ENCODE results near the gene CHCHD6. TPM values are rescaled to one million over a fixed set of nuclear protein-coding genes. Genes with fewer than 3 reads are reported as not detected.

Gene CHCHD6
- total RNA-seq, 1 donor: 10.9 TPM

GRCh38 chr3:127004641-127005397, 300.8 kb downstream of the CHCHD6 start:
- H3K36me3 ChIP-seq (ENCODE audit: insufficient read depth, low read length): peaks cover 27% of the 10 kb centered on the region
- no peak overlapping the region for H2AFZ ChIP-seq (ENCODE audit: low read length)
- H3K4me1 ChIP-seq (ENCODE audit: insufficient read depth, low read length): peaks cover 22% of the 10 kb centered on the region
- peaks cover 14% of the 10 kb centered on the region for H4K20me1 ChIP-seq (ENCODE audit: insufficient read depth, low read length)
- H3K4me3 ChIP-seq (ENCODE audit: insufficient read depth, low read length): no peak overlapping the region
- no peak overlapping the region for H3K4me2 ChIP-seq (ENCODE audit: insufficient read depth, low read length)
- no peak for TF ChIP-seq CTCF (IDR thresholded peaks at IDR 0.05; ENCODE audit: extremely low read depth, low read depth, low read length)
- H3K27ac ChIP-seq (ENCODE audit: low read depth, low read length): no peak overlapping the region
- no peaks in the 10 kb centered on the region for H3K27me3 ChIP-seq (ENCODE audit: insufficient read depth, low read length)
- no peak for DNase-seq (ENCODE audit: insufficient read length, low spot score, missing footprints)
- H3K79me2 ChIP-seq (ENCODE audit: insufficient read depth, low read length): peaks cover 79% of the 10 kb centered on the region
- no peaks in the 10 kb centered on the region for H3K9me3 ChIP-seq (ENCODE audit: low read depth, low read length)

- Histone ChIP-seq H3K27ac (ENCODE audit: low read depth, low read length) (peak overlapping the region; percentile 33), H3K36me3 (ENCODE audit: insufficient read depth, low read length) (peaks cover 31% of the 10 kb centered on the region), H3K27me3 (ENCODE audit: insufficient read depth, low read length) (no peaks in the 10 kb centered on the region), H2AFZ (ENCODE audit: low read length) (no peak overlapping the region), H3K4me3 (ENCODE audit: insufficient read depth, low read length) (no peak overlapping the region), H3K4me2 (ENCODE audit: insufficient read depth, low read length) (no peak overlapping the region), H3K9me3 (ENCODE audit: low read depth, low read length) (no peaks in the 10 kb centered on the region), H4K20me1 (ENCODE audit: insufficient read depth, low read length) (peaks cover 15% of the 10 kb centered on the region), H3K4me1 (ENCODE audit: insufficient read depth, low read length) (peaks cover 22% of the 10 kb centered on the region), H3K79me2 (ENCODE audit: insufficient read depth, low read length) (peaks cover 73% of the 10 kb centered on the region)
- peak; percentile 96 for DNase-seq (ENCODE audit: insufficient read length, low spot score, missing footprints)
- TF ChIP-seq CTCF (IDR thresholded peaks at IDR 0.05; ENCODE audit: extremely low read depth, low read depth, low read length): no peak
Measured at GRCh38 chr3:127005864-127006500, 301.9 kb downstream of the CHCHD6 start.

- no peaks in the 10 kb centered on the region for H3K9me3 ChIP-seq (ENCODE audit: low read depth, low read length)
- no peak for DNase-seq (ENCODE audit: insufficient read length, low spot score, missing footprints)
- peaks cover 69% of the 10 kb centered on the region for H3K79me2 ChIP-seq (ENCODE audit: insufficient read depth, low read length)
- no peak overlapping the region for H3K4me3 ChIP-seq (ENCODE audit: insufficient read depth, low read length)
- no peak overlapping the region for H3K27ac ChIP-seq (ENCODE audit: low read depth, low read length)
- H2AFZ ChIP-seq (ENCODE audit: low read length): no peak overlapping the region
- peaks cover 34% of the 10 kb centered on the region for H3K36me3 ChIP-seq (ENCODE audit: insufficient read depth, low read length)
- peaks cover 23% of the 10 kb centered on the region for H4K20me1 ChIP-seq (ENCODE audit: insufficient read depth, low read length)
- H3K4me2 ChIP-seq (ENCODE audit: insufficient read depth, low read length): no peak overlapping the region
- no peak for TF ChIP-seq CTCF (IDR thresholded peaks at IDR 0.05; ENCODE audit: extremely low read depth, low read depth, low read length)
- no peaks in the 10 kb centered on the region for H3K27me3 ChIP-seq (ENCODE audit: insufficient read depth, low read length)
- H3K4me1 ChIP-seq (ENCODE audit: insufficient read depth, low read length): peaks cover 19% of the 10 kb centered on the region
Measured at GRCh38 chr3:127006781-127007436, 302.9 kb downstream of the CHCHD6 start.

GRCh38 chr3:127008236-127008635, 304.2 kb downstream of the CHCHD6 start:
- Histone ChIP-seq H4K20me1 (ENCODE audit: insufficient read depth, low read length) (peaks cover 26% of the 10 kb centered on the region), H2AFZ (ENCODE audit: low read length) (no peak overlapping the region), H3K4me2 (ENCODE audit: insufficient read depth, low read length) (no peak overlapping the region), H3K27me3 (ENCODE audit: insufficient read depth, low read length) (no peaks in the 10 kb centered on the region), H3K9me3 (ENCODE audit: low read depth, low read length) (no peaks in the 10 kb centered on the region), H3K4me3 (ENCODE audit: insufficient read depth, low read length) (no peak overlapping the region), H3K27ac (ENCODE audit: low read depth, low read length) (no peak overlapping the region), H3K4me1 (ENCODE audit: insufficient read depth, low read length) (peaks cover 10% of the 10 kb centered on the region), H3K36me3 (ENCODE audit: insufficient read depth, low read length) (peaks cover 42% of the 10 kb centered on the region), H3K79me2 (ENCODE audit: insufficient read depth, low read length) (peaks cover 64% of the 10 kb centered on the region)
- no peak for DNase-seq (ENCODE audit: insufficient read length, low spot score, missing footprints)
- no peak for TF ChIP-seq CTCF (IDR thresholded peaks at IDR 0.05; ENCODE audit: extremely low read depth, low read depth, low read length)
